Right atrium auricular region (tissue), 2 donors: ENCODE measurements around the gene PKN2. TPM values are rescaled to one million over a fixed set of nuclear protein-coding genes. Genes with fewer than 3 reads are reported as not detected.

Source experiments
- DNase-seq: peaks from one replicate; pipeline ENCODE4 v3.0.0-alpha.2; 2019; ENCODE audit warnings: low spot score
- H3K27ac ChIP-seq, 2 donors: fragments of 200-600 bp; sonication (generic); 1 replicate in 1 of 2; 2 replicates in 1 of 2; pipeline ENCODE4 v1.5.1; 2016 to 2019
- H3K27me3 ChIP-seq, 2 donors: fragments of 200-600 bp; sonication (generic); one replicate each; pipeline versions ENCODE4 v1.5.1 to v1.6.0; 2017 to 2019
- H3K36me3 ChIP-seq: fragments of 200-600 bp; sonication (generic); one replicate; pipeline ENCODE4 v1.5.1; 2016
- H3K4me1 ChIP-seq, 2 donors: fragments of 200-600 bp; sonication (generic); one replicate each; pipeline versions ENCODE4 v1.5.1 to v1.6.0; 2017 to 2019
- H3K4me3 ChIP-seq, 2 donors: fragments of 200-600 bp; sonication (generic); 1 replicate in 1 of 2; 2 replicates in 1 of 2; pipeline ENCODE4 v1.5.1; 2017 to 2019; ENCODE audit warnings: mild to moderate bottlenecking in 1 of 2, moderate library complexity in 1 of 2
- H3K9me3 ChIP-seq, 2 donors: fragments of 200-600 bp; sonication (generic); one replicate each; pipeline ENCODE4 v1.5.1; 2019
- CTCF ChIP-seq, 2 donors: fragments of 200-600 bp; sonication (generic); IDR thresholded peaks; one replicate each; pipeline ENCODE4 v1.5.1; 2019; ENCODE audit warnings: antibody characterized with exemption in 2 of 2
- total RNA-seq, 2 donors: library from RNA; depleted of rRNA; stranded (reverse); fragments of >200 nt; gene quantifications; one replicate each; pipeline ENCODE4 v1.1.0, GENCODE V29; 2016

PKN2 gene
- total RNA-seq, 2 donors from 2014 or later: 21.7 to 24.9 TPM

- Histone ChIP-seq H3K27me3 (no peaks in the 10 kb centered on the region), H3K27ac (no peak overlapping the region), H3K4me1 (peaks cover 0 to 3% of the 10 kb centered on the region in 2 donors), H3K4me3 (no peak overlapping the region), H3K9me3 (no peaks in the 10 kb centered on the region), H3K36me3 (no peaks in the 10 kb centered on the region)
- TF ChIP-seq CTCF (IDR thresholded peaks at IDR 0.05): no peak
- DNase-seq: no peak
Measured at GRCh38 chr1:88744142-88744541, 60.1 kb downstream of the PKN2 start.

- no peak for TF ChIP-seq CTCF (IDR thresholded peaks at IDR 0.05)
- Histone ChIP-seq H3K27me3 (no peaks in the 10 kb centered on the region), H3K36me3 (no peaks in the 10 kb centered on the region), H3K4me1 (no peaks in the 10 kb centered on the region), H3K4me3 (no peak overlapping the region), H3K9me3 (no peaks in the 10 kb centered on the region), H3K27ac (no peak overlapping the region)
- DNase-seq: no peak
Measured at GRCh38 chr1:88746916-88747315, 62.8 kb downstream of the PKN2 start.

DNA sequence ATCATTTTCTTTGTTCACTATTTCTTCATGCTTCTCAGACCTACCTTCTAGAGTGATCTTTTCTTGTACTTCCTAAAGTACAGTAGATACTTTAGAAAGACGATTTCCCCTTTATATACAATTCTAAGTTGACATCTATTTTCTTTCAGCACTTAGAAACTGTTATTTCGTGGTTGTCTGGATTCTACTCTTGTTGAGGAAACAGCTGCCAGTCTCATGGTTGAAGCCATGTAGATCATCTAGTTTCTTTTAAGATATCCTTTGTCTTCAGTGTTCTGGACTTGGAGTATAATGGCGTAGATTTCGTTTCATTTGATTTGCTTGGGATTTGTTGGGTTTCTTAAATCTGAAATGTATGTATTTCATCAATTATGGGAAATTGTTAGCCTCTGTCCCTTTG, 67.6 kb downstream of the PKN2 start:
- Histone ChIP-seq H3K4me1 (no peaks in the 10 kb centered on the region), H3K27me3 (no peaks in the 10 kb centered on the region), H3K4me3 (no peak overlapping the region), H3K36me3 (no peaks in the 10 kb centered on the region), H3K27ac (no peak overlapping the region), H3K9me3 (no peaks in the 10 kb centered on the region)
- DNase-seq: no peak
- no peak for TF ChIP-seq CTCF (IDR thresholded peaks at IDR 0.05)

- no peak overlapping the region for H3K27ac ChIP-seq
- no peak for DNase-seq
- no peaks in the 10 kb centered on the region for H3K27me3 ChIP-seq
- no peaks in the 10 kb centered on the region for H3K4me1 ChIP-seq
- H3K36me3 ChIP-seq: no peaks in the 10 kb centered on the region
- no peak overlapping the region for H3K4me3 ChIP-seq
- no peaks in the 10 kb centered on the region for H3K9me3 ChIP-seq
- no peak for TF ChIP-seq CTCF (IDR thresholded peaks at IDR 0.05)
Measured at GRCh38 chr1:88753506-88753905, 69.4 kb downstream of the PKN2 start.

DNA sequence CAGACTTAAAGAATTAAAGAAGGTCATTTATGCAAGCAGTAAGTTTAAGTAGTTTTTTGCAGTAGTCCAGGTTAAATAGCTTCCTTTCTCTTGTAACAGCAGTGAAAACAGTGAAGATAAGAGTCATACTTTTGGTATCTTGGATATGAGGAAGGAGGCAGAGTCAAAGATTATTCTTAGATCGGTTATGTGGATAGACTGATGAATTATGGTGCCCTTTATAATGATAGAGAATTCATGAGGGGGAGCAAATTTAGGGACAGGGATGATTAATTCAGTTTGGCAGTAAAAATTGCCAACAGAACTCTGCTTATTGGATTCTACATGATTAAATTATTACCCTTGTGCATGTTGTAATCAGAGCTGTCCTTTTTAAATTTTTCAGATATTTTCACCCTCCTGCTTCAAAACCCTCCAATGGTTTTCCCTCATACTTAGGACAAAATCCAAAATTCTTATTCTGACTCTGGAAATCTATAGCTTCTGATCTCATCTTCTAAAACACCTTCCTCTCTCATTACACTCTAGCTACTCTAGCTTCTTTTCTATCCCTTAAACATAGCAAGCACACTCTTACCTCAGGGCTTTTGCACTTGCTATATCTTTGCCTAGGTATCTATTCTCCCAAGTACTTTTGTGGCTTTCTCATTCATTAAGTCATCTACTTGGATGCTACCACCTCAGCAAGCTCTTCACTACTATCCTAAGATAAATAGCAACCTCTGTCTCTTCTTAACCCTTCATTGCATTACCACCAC, 79.8 kb downstream of the PKN2 start:
- no peak for TF ChIP-seq CTCF (IDR thresholded peaks at IDR 0.05)
- H3K4me1 ChIP-seq: no peaks in the 10 kb centered on the region
- H3K27ac ChIP-seq: no peak overlapping the region
- no peaks in the 10 kb centered on the region for H3K27me3 ChIP-seq
- peaks cover 6% of the 10 kb centered on the region for H3K36me3 ChIP-seq
- H3K4me3 ChIP-seq: no peak overlapping the region
- DNase-seq: no peak
- no peaks in the 10 kb centered on the region for H3K9me3 ChIP-seq

DNA sequence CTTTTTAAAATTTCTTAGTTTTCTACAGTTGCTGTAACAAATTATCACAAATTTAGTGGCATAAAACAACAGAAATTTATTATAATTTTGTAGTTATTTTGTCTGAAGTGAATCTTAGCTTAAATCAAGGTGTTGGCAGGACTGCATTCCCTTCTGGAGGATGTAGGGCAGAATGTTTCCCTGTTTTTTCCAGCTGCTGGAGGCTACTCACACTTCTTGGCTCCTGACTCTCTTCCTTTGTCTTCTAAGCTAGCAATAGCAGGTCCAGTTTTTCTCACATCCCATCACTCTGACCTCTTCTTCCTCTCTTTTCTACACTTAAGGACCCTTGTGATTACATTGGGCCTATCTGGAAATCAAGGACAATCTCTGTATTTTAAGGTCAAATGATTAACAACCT, 84.1 kb downstream of the PKN2 start:
- no peak overlapping the region for H3K4me3 ChIP-seq
- no peaks in the 10 kb centered on the region for H3K9me3 ChIP-seq
- no peak for TF ChIP-seq CTCF (IDR thresholded peaks at IDR 0.05)
- H3K27ac ChIP-seq: no peak overlapping the region
- H3K36me3 ChIP-seq: peaks cover 5% of the 10 kb centered on the region
- no peaks in the 10 kb centered on the region for H3K4me1 ChIP-seq
- no peak for DNase-seq
- no peaks in the 10 kb centered on the region for H3K27me3 ChIP-seq
